Measurements from ENCODE around the gene GRAMD4. TPM values are rescaled to one million over a fixed set of nuclear protein-coding genes. Genes with fewer than 3 reads are reported as not detected.
"Not testable (repeated sequence)": the region's sequence is repeated elsewhere in the genome, so short reads cannot be mapped to it uniquely, and the experiment has no call there.

Gene GRAMD4
- total RNA-seq, 1 experiment from 2014 or later, result 38.2 TPM

GRCh38 chr22:46619240-46619829 is 851 bp upstream of the GRAMD4 start:
- CTCF ChIA-PET, result no interaction called here
- POLR2A ChIA-PET (ENCODE audit: unreplicated experiment), result no interaction called here
- H3F3A ChIP-seq (ENCODE audit: insufficient read depth, low read depth), result peaks cover 11% of the 10 kb centered on the region

GRCh38 chr22:46620588-46621242 is 529 bp downstream of the GRAMD4 start:
- Histone ChIP-seq H3K4me1 (replicated peaks; ENCODE audit: insufficient read depth) (no peaks in the 10 kb centered on the region), H3K4me2 (no peak overlapping the region), H3K4me3 (no peak overlapping the region), H3K79me2 (ENCODE audit: low read depth) (no peaks in the 10 kb centered on the region), H3F3A (ENCODE audit: insufficient read depth, low read depth) (peaks cover 9% of the 10 kb centered on the region; the same call in 1 of the 2 replicates), H2AFZ (no peak overlapping the region), H3K27me3 (ENCODE audit: insufficient read depth, low read depth) (no peaks in the 10 kb centered on the region), H3K9me3 (ENCODE audit: insufficient read depth, low read depth) (no peaks in the 10 kb centered on the region), H3K36me3 (ENCODE audit: low read depth) (no peaks in the 10 kb centered on the region), H3K9me2 (ENCODE audit: insufficient read depth) (no peaks in the 10 kb centered on the region), H4K20me1 (ENCODE audit: insufficient read depth) (peaks cover 17% of the 10 kb centered on the region), H3K27ac (no peak overlapping the region)
- DNase-seq, result no peak
- ChIA-PET CTCF (no interaction called here), POLR2A (ENCODE audit: unreplicated experiment) (no interaction called here)
- no TSS peak for BruUV-seq (replicated peaks)
- intact Hi-C loops (cut with micrococcal nuclease; ENCODE audit: unreplicated experiment), result no loop called here
- TF ChIP-seq EZH2 (IDR thresholded peaks at IDR 0.05; ENCODE audit: low read depth), result no peak
- no peak for TF ChIP-seq CTCF (conservative IDR thresholded peaks at IDR 0.05)

More at GRCh38 chr22:46619240-46619829, 851 bp upstream of the GRAMD4 start:
- no peak for DNase-seq
- no peak overlapping the region for H2AFZ ChIP-seq
- no peak overlapping the region for H3K27ac ChIP-seq
- H3K79me2 ChIP-seq (ENCODE audit: low read depth), result 0 out of 2 replicates have a peak, but pooled peaks cover 2% of the 10 kb centered on the region
- 0 out of 2 replicates have a peak, but pooled peaks cover under 1% of the 10 kb centered on the region for H3K9me3 ChIP-seq (ENCODE audit: insufficient read depth, low read depth)
- H3K36me3 ChIP-seq (ENCODE audit: low read depth), result no peaks in the 10 kb centered on the region
- no peaks in the 10 kb centered on the region for H3K27me3 ChIP-seq (ENCODE audit: insufficient read depth, low read depth)
- no peaks in the 10 kb centered on the region for H3K4me1 ChIP-seq (replicated peaks; ENCODE audit: insufficient read depth)
- BruUV-seq (replicated peaks), result no TSS peak
- H3K4me2 ChIP-seq, result no peak overlapping the region
- intact Hi-C loops (cut with micrococcal nuclease; ENCODE audit: unreplicated experiment), result no loop called here
- TF ChIP-seq EZH2 (IDR thresholded peaks at IDR 0.05; ENCODE audit: low read depth), result no peak
- no peak for TF ChIP-seq CTCF (conservative IDR thresholded peaks at IDR 0.05)
- H3K9me2 ChIP-seq (ENCODE audit: insufficient read depth), result no peaks in the 10 kb centered on the region
- no peak overlapping the region for H3K4me3 ChIP-seq
- H4K20me1 ChIP-seq (ENCODE audit: insufficient read depth), result peaks cover 17% of the 10 kb centered on the region

GRCh38 chr22:46621243-46621930 is 1.2 kb downstream of the GRAMD4 start:
- intact Hi-C loops (cut with micrococcal nuclease; ENCODE audit: unreplicated experiment); H3K79me2 ChIP-seq (ENCODE audit: low read depth); H3K27me3 ChIP-seq (ENCODE audit: insufficient read depth, low read depth); BruUV-seq (replicated peaks); H3K27ac ChIP-seq; DNase-seq; H3K36me3 ChIP-seq (ENCODE audit: low read depth); H2AFZ ChIP-seq; CTCF ChIA-PET; H3K4me3 ChIP-seq; POLR2A ChIA-PET (ENCODE audit: unreplicated experiment); H3K9me3 ChIP-seq (ENCODE audit: insufficient read depth, low read depth); H3K4me2 ChIP-seq; H3F3A ChIP-seq (ENCODE audit: insufficient read depth, low read depth); H3K4me1 ChIP-seq (replicated peaks; ENCODE audit: insufficient read depth); H3K9me2 ChIP-seq (ENCODE audit: insufficient read depth): not testable (repeated sequence)
- H4K20me1 ChIP-seq (ENCODE audit: insufficient read depth), result peaks cover 17% of the 10 kb centered on the region
